NCI-H524 treated with DMSO at 0.1 percent for 48 hours (cell line): ENCODE data around the gene SIAH2.
"Not testable (repeated sequence)": the region's sequence is repeated elsewhere in the genome, so short reads cannot be mapped to it uniquely, and the experiment has no call there.

Source experiments
- DNase-seq: peaks from one replicate; lab custom pipeline; 2025; lab: John Stamatoyannopoulos, UW

SIAH2 gene

GRCh38 chr3:150763122-150763840, at the start of gene SIAH2:
SIAH2 (minus strand) TSS chr3:150763169; CDS start chr3:150762849, 320 bp downstream.
- peak; percentile 63 for DNase-seq

DNA sequence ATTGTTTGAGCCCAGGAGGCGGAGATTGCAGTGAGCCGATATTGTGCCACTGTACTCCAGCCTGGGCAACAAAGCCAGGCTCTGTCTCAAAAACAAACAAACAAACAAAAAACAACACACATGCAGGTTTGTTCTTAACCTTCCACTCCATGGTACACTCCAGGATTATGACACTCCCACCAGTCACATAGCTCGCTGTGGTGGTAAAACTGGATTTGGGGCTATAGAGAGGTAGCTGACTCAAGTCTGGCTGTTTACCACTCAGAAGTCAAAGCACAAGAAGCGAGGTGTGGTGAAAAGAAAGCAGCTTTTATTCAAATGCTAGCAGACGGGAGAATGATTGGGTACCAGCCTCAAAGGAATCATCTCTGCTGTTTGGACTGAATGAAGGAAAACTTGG, 49.0 kb upstream of the SIAH2 start:
- DNase-seq: no peak

DNA sequence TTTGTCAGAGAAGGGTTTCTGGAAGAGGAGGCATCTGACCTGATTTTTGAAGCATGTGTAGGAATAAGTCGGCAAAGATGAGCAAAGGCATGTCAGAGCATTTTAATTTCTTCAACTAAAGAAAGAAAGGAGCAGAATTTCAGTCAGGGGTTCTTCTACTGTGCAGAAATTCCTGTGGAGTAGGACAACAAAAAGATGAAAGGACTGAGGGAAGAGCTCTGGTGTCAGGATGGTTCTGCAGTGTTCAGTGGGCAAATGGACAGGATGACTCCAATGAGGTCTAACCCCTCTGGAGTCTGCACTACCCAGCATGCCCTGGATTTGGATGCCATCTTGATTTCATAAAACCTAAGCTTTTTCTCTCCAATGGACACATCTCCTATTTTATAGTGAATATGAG, 47.7 kb upstream of the SIAH2 start:
- DNase-seq: no peak

DNA sequence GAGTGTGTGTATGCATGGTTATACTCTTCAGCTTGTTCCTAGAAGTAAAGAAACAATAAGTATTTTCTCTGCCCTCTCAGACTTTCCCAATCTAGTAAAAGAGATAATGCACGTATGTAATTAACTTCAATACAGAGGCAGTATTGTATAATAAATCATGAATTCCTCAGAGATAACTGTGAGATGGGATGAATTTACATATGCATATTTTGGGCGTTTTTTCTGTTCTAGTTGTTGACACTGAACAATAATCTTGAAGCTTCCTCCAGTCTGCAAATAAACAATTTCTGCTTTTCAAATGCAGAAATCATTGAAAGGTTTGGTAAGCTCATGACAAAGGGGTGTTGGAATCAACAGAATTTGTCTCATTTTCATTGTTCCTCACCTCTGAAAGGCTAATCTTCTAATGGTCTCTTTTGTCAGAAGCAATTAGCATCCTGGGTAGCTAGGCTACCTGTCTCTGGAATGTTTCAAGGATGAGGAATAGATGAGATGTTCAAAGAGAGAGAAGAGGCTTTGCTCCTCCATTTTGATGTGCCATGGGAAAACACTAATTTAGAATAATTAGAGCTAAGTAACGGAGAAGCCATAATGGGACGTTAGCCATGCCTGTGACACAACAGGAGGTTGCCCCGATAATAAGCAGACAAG, 43.3 kb upstream of the SIAH2 start:
- DNase-seq: no peak

- no peak for DNase-seq
Observed at GRCh38 chr3:150805354-150805753, 42.4 kb upstream of the SIAH2 start.

- DNase-seq: no peak
Observed at GRCh38 chr3:150803440-150803985, 40.5 kb upstream of the SIAH2 start.

DNA sequence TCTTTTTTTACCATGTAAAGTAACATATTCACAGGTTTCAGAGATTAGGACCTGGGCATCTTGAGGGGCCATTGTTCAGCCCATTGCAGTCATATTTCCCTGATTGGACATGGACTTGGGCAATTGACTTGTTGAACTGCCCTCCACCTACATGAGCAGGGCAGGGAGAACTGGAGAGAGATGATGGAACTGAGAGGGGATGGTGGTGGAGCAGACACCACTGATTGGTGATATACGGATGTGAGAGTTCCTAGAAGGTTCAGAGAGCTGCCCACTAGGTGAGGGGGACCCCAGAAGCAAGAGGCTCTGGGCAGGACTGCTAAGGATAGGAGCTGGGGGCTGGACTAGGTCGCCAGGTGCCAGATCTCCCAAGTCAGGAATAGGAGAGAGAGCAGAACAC, 37.8 kb upstream of the SIAH2 start:
- DNase-seq: no peak

DNA sequence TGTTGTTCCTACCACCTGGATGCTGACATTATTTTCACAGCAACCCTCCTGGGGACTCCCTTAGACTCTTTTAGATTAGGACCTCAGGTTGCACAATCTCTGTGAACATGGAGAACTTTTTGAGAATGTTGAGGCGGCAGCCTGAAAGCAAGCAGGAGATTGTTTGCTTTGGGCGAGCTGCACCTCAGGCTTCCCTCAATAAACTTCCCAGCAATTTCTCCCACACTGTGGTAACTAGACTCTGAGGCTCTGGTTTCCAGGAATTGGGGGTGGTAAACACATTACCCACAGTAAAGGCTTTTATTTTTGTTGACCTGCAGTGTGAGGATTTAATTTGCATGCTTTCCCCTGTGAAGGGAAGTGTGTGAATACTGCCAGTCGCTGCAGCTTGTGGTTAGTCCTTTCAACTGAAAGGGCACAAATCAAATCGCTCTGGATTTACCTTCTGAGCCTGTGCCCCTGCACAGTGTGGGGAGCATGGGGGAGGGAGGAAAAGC, 35.2 kb upstream of the SIAH2 start:
- DNase-seq: no peak

GRCh38 chr3:150797155-150797554, 34.2 kb upstream of the SIAH2 start:
- DNase-seq: no peak

DNA sequence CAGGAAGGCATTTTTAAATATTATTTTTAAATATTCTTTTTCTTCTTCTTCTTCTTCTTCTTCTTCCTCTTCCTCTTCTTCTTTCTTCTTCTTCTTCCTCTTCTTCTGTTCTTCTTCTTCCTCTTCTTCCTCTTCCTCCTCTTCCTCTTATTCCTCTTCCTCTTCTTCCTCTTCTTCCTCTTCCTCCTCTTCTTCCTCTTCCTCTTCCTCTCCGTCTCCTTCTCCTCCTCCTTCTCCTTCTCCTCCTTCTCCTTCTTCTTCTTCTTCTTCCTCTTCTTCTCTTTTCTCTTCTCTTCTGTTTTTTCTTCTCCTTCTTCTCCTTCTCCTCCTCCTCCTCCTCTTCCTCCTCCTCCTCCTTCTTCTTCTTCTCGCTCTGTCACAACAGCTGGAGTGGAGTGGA, 33.6 kb upstream of the SIAH2 start:
- not testable (repeated sequence) for DNase-seq

DNA sequence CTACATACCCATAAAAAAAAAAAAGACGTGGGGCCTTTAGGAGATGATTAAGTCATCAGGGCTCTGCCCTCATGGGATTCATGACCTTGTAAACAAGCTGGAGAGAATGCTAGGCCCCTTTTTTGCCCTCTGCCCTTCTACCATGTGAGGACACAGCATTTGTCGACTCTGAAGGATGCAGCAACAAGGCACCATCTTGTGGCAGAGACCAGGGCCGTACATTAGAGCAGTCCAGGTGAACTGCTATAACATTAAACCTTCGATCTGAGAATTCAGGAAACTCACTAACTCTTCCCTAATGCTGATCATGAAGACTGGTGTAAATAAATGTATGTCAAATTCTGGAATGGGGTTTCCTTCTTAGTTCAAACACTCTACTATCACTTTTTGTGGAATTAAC, 30.7 kb upstream of the SIAH2 start:
- DNase-seq: no peak

- no peak for DNase-seq
Observed at GRCh38 chr3:150790629-150791028, 27.7 kb upstream of the SIAH2 start.

- DNase-seq: no peak
Observed at GRCh38 chr3:150789451-150789850, 26.5 kb upstream of the SIAH2 start.

- no peak for DNase-seq
Observed at GRCh38 chr3:150787741-150788370, 24.9 kb upstream of the SIAH2 start.

GRCh38 chr3:150786791-150787190, 23.8 kb upstream of the SIAH2 start:
- no peak for DNase-seq

DNA sequence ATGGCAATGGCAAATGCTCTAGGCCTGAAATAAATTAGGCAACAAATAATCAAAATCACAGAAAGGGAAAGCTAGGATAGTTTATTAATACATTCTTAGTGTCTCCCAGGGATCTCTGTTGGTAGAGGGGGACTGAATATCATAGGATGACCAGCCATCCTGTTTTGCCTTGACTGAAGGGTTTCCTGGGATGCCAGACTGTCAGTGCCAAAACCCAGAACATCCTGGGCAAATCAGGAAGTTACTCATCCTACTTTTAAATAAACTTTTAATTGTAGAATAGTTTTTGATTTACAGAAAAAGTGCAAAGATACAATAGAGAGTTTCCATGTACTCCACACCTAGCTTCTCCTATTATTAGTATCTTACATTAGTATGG, 21.8 kb upstream of the SIAH2 start:
- DNase-seq: no peak

DNA sequence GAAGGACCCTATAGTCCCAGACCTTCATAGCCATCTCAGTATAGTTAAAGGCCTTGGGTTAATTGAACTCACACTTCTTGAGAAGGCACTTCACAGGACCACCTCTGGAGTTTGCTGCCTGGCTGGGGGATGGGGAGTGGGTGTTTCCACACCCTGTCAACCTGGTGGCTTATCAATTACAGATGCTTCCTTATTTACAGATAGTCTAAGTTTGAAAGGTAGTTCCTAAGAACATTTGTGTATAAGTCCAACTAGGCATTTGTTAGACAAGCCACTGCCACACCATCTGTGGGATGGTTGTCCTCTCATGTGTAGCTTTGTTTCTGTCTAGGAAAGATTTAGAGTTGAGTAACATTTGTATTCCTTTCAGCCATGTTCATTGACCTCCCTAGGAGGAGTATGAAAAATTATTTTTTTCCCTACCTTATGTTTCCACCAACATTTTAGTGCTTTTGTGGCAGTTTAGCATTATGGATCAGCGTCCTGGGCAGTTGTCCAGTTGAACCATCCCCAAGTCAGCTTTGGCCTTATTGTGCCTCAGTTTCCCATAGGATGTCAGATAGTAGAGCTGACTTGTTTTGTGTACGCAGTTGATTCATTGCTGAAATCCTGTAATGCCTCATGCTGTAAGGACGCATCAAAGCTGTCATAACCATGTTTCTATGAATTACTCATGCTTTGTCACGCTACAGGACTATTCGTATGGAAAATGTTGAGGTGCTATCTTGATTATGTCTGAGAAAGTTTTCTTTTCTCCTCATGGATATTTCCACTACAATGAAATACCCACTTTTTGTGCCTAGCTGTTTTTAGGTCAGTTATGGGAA, 21.2 kb upstream of the SIAH2 start:
- DNase-seq: no peak

DNA sequence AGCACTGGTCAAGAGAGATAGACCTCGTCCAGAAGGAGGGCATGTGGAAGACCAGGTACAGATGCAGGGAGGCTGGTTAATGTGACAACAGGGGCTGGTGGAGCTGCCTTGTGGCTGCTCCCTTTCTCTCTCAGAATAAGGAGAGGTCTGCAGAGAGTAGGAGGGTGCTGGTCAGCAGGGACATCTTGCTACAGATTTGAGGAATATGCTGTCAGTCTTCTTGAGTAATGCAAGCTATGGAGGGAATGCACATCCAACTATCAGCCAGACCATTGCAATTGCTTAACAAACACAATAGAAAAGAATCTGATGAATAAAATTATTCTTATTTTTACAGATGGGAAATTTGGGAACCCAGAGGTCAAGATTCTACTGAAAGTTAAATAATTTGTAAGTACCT, 20.3 kb upstream of the SIAH2 start:
- no peak for DNase-seq

GRCh38 chr3:150779402-150779858, 16.5 kb upstream of the SIAH2 start:
- no peak for DNase-seq

GRCh38 chr3:150778793-150779401, 15.9 kb upstream of the SIAH2 start:
- DNase-seq: no peak

DNA sequence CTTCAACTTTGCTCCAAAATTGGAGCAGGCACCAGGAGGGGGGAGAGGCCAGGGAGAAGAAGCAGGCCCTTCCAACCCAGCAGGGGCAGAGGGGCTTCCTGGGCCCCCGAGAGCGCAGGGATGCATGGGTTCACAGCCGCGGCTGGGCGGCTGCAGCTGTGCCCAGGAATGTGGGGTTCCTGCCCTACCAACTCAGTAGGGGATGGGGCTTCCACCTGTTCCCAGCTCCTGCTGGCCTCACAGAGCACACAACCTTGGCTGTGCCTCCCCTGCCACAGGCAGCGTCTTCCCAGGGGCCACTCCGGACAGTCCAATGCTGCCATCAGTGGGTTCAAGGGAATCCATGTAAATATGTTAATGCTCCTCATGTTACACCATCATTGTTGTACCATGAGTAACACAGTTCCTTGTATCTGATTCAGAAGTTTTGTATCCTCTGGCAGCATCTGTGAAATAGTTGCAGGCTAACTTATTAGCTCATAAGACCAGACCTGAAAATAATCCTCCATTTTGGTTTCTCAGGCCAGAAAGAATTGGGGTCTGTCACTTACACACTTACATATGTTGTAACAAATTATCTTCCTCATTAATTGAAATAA, 12.1 kb upstream of the SIAH2 start:
- DNase-seq: no peak
